Measurements from ENCODE around the gene CD82.

Gene CD82

GRCh38 chr11:44598831-44599230 is 33.4 kb downstream of the CD82 start:
- H3K4me1 ChIP-seq (ENCODE audit: insufficient read depth, insufficient read length) = peaks cover 41% of the 10 kb centered on the region
- TF ChIP-seq SUZ12 (IDR thresholded peaks at IDR 0.05; ENCODE audit: extremely low read depth, insufficient read depth, insufficient read length) (no peak), YY1 (IDR thresholded peaks at IDR 0.05; ENCODE audit: insufficient read depth, insufficient read length) (no peak), ZNF274 (IDR thresholded peaks at IDR 0.05; ENCODE audit: low read depth, low read length) (no peak)
- no peak for DNase-seq (ENCODE audit: low read depth, low spot score)
- no peaks in the 10 kb centered on the region for H3K9me3 ChIP-seq (ENCODE audit: insufficient read depth, low read length)
- H3K4me3 ChIP-seq (ENCODE audit: insufficient read length, low read depth) = no peak overlapping the region
- no peaks in the 10 kb centered on the region for H3K36me3 ChIP-seq (ENCODE audit: insufficient read depth, insufficient read length, low read length)
- H3K9ac ChIP-seq (ENCODE audit: insufficient read length, low read depth) = no peak overlapping the region
- no peaks in the 10 kb centered on the region for H3K27me3 ChIP-seq (ENCODE audit: insufficient read depth, insufficient read length)

GRCh38 chr11:44600261-44600660 is 34.8 kb downstream of the CD82 start:
- H3K4me3 ChIP-seq (ENCODE audit: insufficient read length, low read depth) = no peak overlapping the region
- DNase-seq (ENCODE audit: low read depth, low spot score) = no peak
- no peaks in the 10 kb centered on the region for H3K36me3 ChIP-seq (ENCODE audit: insufficient read depth, insufficient read length, low read length)
- no peaks in the 10 kb centered on the region for H3K9me3 ChIP-seq (ENCODE audit: insufficient read depth, low read length)
- peaks cover 41% of the 10 kb centered on the region for H3K4me1 ChIP-seq (ENCODE audit: insufficient read depth, insufficient read length)
- no peaks in the 10 kb centered on the region for H3K27me3 ChIP-seq (ENCODE audit: insufficient read depth, insufficient read length)
- no peak overlapping the region for H3K9ac ChIP-seq (ENCODE audit: insufficient read length, low read depth)
- TF ChIP-seq ZNF274 (IDR thresholded peaks at IDR 0.05; ENCODE audit: low read depth, low read length) = no peak
- TF ChIP-seq YY1 (IDR thresholded peaks at IDR 0.05; ENCODE audit: insufficient read depth, insufficient read length) = no peak
- TF ChIP-seq SUZ12 (IDR thresholded peaks at IDR 0.05; ENCODE audit: extremely low read depth, insufficient read depth, insufficient read length) = no peak

GRCh38 chr11:44600839-44601383 is 35.4 kb downstream of the CD82 start:
- peaks cover 41% of the 10 kb centered on the region for H3K4me1 ChIP-seq (ENCODE audit: insufficient read depth, insufficient read length)
- H3K4me3 ChIP-seq (ENCODE audit: insufficient read length, low read depth) = no peak overlapping the region
- TF ChIP-seq YY1 (IDR thresholded peaks at IDR 0.05; ENCODE audit: insufficient read depth, insufficient read length) (no peak), ZNF274 (IDR thresholded peaks at IDR 0.05; ENCODE audit: low read depth, low read length) (no peak), SUZ12 (IDR thresholded peaks at IDR 0.05; ENCODE audit: extremely low read depth, insufficient read depth, insufficient read length) (no peak)
- H3K27me3 ChIP-seq (ENCODE audit: insufficient read depth, insufficient read length) = no peaks in the 10 kb centered on the region
- H3K36me3 ChIP-seq (ENCODE audit: insufficient read depth, insufficient read length, low read length) = no peaks in the 10 kb centered on the region
- no peaks in the 10 kb centered on the region for H3K9me3 ChIP-seq (ENCODE audit: insufficient read depth, low read length)
- DNase-seq (ENCODE audit: low read depth, low spot score) = no peak
- H3K9ac ChIP-seq (ENCODE audit: insufficient read length, low read depth) = no peak overlapping the region

- no peak for TF ChIP-seq ZNF274 (IDR thresholded peaks at IDR 0.05; ENCODE audit: low read depth, low read length)
- TF ChIP-seq YY1 (IDR thresholded peaks at IDR 0.05; ENCODE audit: insufficient read depth, insufficient read length) = no peak
- no peak for TF ChIP-seq SUZ12 (IDR thresholded peaks at IDR 0.05; ENCODE audit: extremely low read depth, insufficient read depth, insufficient read length)
- H3K9ac ChIP-seq (ENCODE audit: insufficient read length, low read depth) = no peak overlapping the region
- no peaks in the 10 kb centered on the region for H3K36me3 ChIP-seq (ENCODE audit: insufficient read depth, insufficient read length, low read length)
- DNase-seq (ENCODE audit: low read depth, low spot score) = no peak
- H3K4me3 ChIP-seq (ENCODE audit: insufficient read length, low read depth) = no peak overlapping the region
- no peaks in the 10 kb centered on the region for H3K27me3 ChIP-seq (ENCODE audit: insufficient read depth, insufficient read length)
- no peaks in the 10 kb centered on the region for H3K9me3 ChIP-seq (ENCODE audit: insufficient read depth, low read length)
- H3K4me1 ChIP-seq (ENCODE audit: insufficient read depth, insufficient read length) = peaks cover 33% of the 10 kb centered on the region
Measured at GRCh38 chr11:44601471-44602370, 36.3 kb downstream of the CD82 start.

- Histone ChIP-seq H3K4me3 (ENCODE audit: insufficient read length, low read depth) (no peak overlapping the region), H3K9ac (ENCODE audit: insufficient read length, low read depth) (no peak overlapping the region), H3K4me1 (ENCODE audit: insufficient read depth, insufficient read length) (peaks cover 25% of the 10 kb centered on the region), H3K27me3 (ENCODE audit: insufficient read depth, insufficient read length) (no peaks in the 10 kb centered on the region), H3K36me3 (ENCODE audit: insufficient read depth, insufficient read length, low read length) (no peaks in the 10 kb centered on the region), H3K9me3 (ENCODE audit: insufficient read depth, low read length) (no peaks in the 10 kb centered on the region)
- TF ChIP-seq YY1 (IDR thresholded peaks at IDR 0.05; ENCODE audit: insufficient read depth, insufficient read length) = no peak
- TF ChIP-seq SUZ12 (IDR thresholded peaks at IDR 0.05; ENCODE audit: extremely low read depth, insufficient read depth, insufficient read length) = no peak
- TF ChIP-seq ZNF274 (IDR thresholded peaks at IDR 0.05; ENCODE audit: low read depth, low read length) = no peak
- DNase-seq (ENCODE audit: low read depth, low spot score) = no peak
Measured at GRCh38 chr11:44602891-44603310, 37.4 kb downstream of the CD82 start.

- H3K4me3 ChIP-seq (ENCODE audit: insufficient read length, low read depth) = no peak overlapping the region
- H3K36me3 ChIP-seq (ENCODE audit: insufficient read depth, insufficient read length, low read length) = no peaks in the 10 kb centered on the region
- H3K4me1 ChIP-seq (ENCODE audit: insufficient read depth, insufficient read length) = peaks cover 29% of the 10 kb centered on the region
- TF ChIP-seq YY1 (IDR thresholded peaks at IDR 0.05; ENCODE audit: insufficient read depth, insufficient read length) (no peak), SUZ12 (IDR thresholded peaks at IDR 0.05; ENCODE audit: extremely low read depth, insufficient read depth, insufficient read length) (no peak), ZNF274 (IDR thresholded peaks at IDR 0.05; ENCODE audit: low read depth, low read length) (no peak)
- no peak overlapping the region for H3K9ac ChIP-seq (ENCODE audit: insufficient read length, low read depth)
- no peak for DNase-seq (ENCODE audit: low read depth, low spot score)
- no peaks in the 10 kb centered on the region for H3K9me3 ChIP-seq (ENCODE audit: insufficient read depth, low read length)
- H3K27me3 ChIP-seq (ENCODE audit: insufficient read depth, insufficient read length) = no peaks in the 10 kb centered on the region
Measured at GRCh38 chr11:44604171-44604581, 38.7 kb downstream of the CD82 start.

GRCh38 chr11:44605068-44605708 is 39.7 kb downstream of the CD82 start:
- no peak for TF ChIP-seq ZNF274 (IDR thresholded peaks at IDR 0.05; ENCODE audit: low read depth, low read length)
- no peak for TF ChIP-seq SUZ12 (IDR thresholded peaks at IDR 0.05; ENCODE audit: extremely low read depth, insufficient read depth, insufficient read length)
- TF ChIP-seq YY1 (IDR thresholded peaks at IDR 0.05; ENCODE audit: insufficient read depth, insufficient read length) = no peak
- Histone ChIP-seq H3K4me1 (ENCODE audit: insufficient read depth, insufficient read length) (peaks cover 24% of the 10 kb centered on the region), H3K9ac (ENCODE audit: insufficient read length, low read depth) (no peak overlapping the region), H3K27me3 (ENCODE audit: insufficient read depth, insufficient read length) (no peaks in the 10 kb centered on the region), H3K4me3 (ENCODE audit: insufficient read length, low read depth) (no peak overlapping the region), H3K36me3 (ENCODE audit: insufficient read depth, insufficient read length, low read length) (no peaks in the 10 kb centered on the region), H3K9me3 (ENCODE audit: insufficient read depth, low read length) (no peaks in the 10 kb centered on the region)
- no peak for DNase-seq (ENCODE audit: low read depth, low spot score)

Measured in NT2/D1 (cell line).